GM18526 (cell line): ENCODE measurements around the gene SPRYD7.

Source experiments
- POLR2A ChIP-seq: IDR thresholded peaks from 3 replicates; pipeline ENCODE4 v1.6.1; 2011; ENCODE audit not compliant: insufficient read length; ENCODE audit errors: extremely low read depth

Gene SPRYD7

GRCh38 chr13:49936075-49936967, at the start of gene SPRYD7:
Gene SPRYD7, minus strand, starts transcription at chr13:49936340. Its CDS starts 105 bp downstream, at chr13:49936235.
- peak; percentile 68 for TF ChIP-seq POLR2A

GRCh38 chr13:49985129-49985528, 49.0 kb upstream of the SPRYD7 start:
- no peak for TF ChIP-seq POLR2A

GRCh38 chr13:49980266-49980665, 44.1 kb upstream of the SPRYD7 start:
- TF ChIP-seq POLR2A = no peak

- TF ChIP-seq POLR2A = no peak
Measured at GRCh38 chr13:49977992-49978391, 41.9 kb upstream of the SPRYD7 start.

GRCh38 chr13:49976314-49977258, 40.4 kb upstream of the SPRYD7 start:
- no peak for TF ChIP-seq POLR2A

- no peak for TF ChIP-seq POLR2A
Measured at GRCh38 chr13:49975826-49976225, 39.7 kb upstream of the SPRYD7 start.

GRCh38 chr13:49972709-49973108, 36.6 kb upstream of the SPRYD7 start:
- TF ChIP-seq POLR2A = no peak

- no peak for TF ChIP-seq POLR2A
Measured at GRCh38 chr13:49967456-49967855, 31.3 kb upstream of the SPRYD7 start.

- no peak for TF ChIP-seq POLR2A
Measured at GRCh38 chr13:49958321-49958720, 22.2 kb upstream of the SPRYD7 start.

GRCh38 chr13:49956131-49956530, 20.0 kb upstream of the SPRYD7 start:
- TF ChIP-seq POLR2A = no peak

- no peak for TF ChIP-seq POLR2A
Measured at GRCh38 chr13:49954674-49955455, 18.7 kb upstream of the SPRYD7 start.

- no peak for TF ChIP-seq POLR2A
Measured at GRCh38 chr13:49953560-49953959, 17.4 kb upstream of the SPRYD7 start.

GRCh38 chr13:49951754-49952535, 15.8 kb upstream of the SPRYD7 start:
- TF ChIP-seq POLR2A = no peak

- TF ChIP-seq POLR2A = no peak
Measured at GRCh38 chr13:49939321-49939720, 3.2 kb upstream of the SPRYD7 start.
